OCI-LY7 (cell line): ENCODE data around the gene ZNF407.

Source experiments
- CTCF ChIP-seq: fragments of 200-600 bp; sonication (generic); conservative IDR thresholded peaks from 2 replicates; pipeline ENCODE4 v1.5.1; 2014; ENCODE audit warnings: mild to moderate bottlenecking, antibody characterized with exemption, low read length, moderate library complexity, mixed read lengths
- EZH2phosphoT487 ChIP-seq: fragments of 200-600 bp; sonication (generic); IDR thresholded peaks from 2 replicates; pipeline ENCODE4 v1.6.1; 2018; ENCODE audit warnings: low read depth, borderline replicate concordance, mild to moderate bottlenecking, mixed run types, antibody characterized with exemption, low read length, moderate library complexity, mixed read lengths

- no peak for TF ChIP-seq CTCF
- no peak for TF ChIP-seq EZH2phosphoT487
Measured at GRCh38 chr18:74961596-74961995, 363.9 kb downstream of the ZNF407 start.
